OCI-LY3 (cell line): ENCODE measurements around the gene MLH3.

ENCODE experiments used
- EZH2phosphoT487 ChIP-seq: fragments of 200-600 bp; shearing (Covaris generic); IDR thresholded peaks from 2 replicates; pipeline ENCODE4 v1.6.1; 2018; ENCODE audit warnings: antibody characterized with exemption, mixed run types, low read depth
- TF ChIP-seq, protein P1 (sequence below): fragments of 200-600, 300-600 bp; sonication (generic); IDR thresholded peaks from 2 replicates; pipeline ENCODE4 v1.5.1; 2014; ENCODE audit warnings: antibody characterized with exemption, low read length, low read depth

DNA sequence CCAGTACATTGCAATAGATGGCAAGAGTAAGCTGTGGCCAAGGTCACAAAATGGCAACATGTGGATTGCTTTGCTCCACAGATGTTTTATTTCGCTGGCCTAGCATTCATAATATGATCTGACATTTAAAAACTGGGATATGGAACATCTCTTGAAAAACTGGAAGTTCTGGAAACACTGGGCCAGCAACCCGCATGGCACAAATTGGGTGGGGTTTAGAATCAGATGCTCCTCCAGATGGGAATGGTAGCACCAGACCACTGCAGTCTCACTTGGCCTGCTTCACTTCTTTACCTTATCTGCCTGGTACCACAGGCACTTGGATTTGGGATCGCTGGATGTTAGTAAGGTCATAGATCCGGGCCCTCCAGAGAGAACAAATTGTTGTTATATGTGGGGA is 28.3 kb upstream of the MLH3 start:
- TF ChIP-seq, protein P1, sequence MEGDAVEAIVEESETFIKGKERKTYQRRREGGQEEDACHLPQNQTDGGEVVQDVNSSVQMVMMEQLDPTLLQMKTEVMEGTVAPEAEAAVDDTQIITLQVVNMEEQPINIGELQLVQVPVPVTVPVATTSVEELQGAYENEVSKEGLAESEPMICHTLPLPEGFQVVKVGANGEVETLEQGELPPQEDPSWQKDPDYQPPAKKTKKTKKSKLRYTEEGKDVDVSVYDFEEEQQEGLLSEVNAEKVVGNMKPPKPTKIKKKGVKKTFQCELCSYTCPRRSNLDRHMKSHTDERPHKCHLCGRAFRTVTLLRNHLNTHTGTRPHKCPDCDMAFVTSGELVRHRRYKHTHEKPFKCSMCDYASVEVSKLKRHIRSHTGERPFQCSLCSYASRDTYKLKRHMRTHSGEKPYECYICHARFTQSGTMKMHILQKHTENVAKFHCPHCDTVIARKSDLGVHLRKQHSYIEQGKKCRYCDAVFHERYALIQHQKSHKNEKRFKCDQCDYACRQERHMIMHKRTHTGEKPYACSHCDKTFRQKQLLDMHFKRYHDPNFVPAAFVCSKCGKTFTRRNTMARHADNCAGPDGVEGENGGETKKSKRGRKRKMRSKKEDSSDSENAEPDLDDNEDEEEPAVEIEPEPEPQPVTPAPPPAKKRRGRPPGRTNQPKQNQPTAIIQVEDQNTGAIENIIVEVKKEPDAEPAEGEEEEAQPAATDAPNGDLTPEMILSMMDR = no peak
- TF ChIP-seq EZH2phosphoT487 = no peak
